Activated CD4-positive, alpha-beta T cell treated with anti-CD3 and anti-CD28 coated beads for 36 hours (primary cell): ENCODE measurements around the gene CCDC15. TPM values are rescaled to one million over a fixed set of nuclear protein-coding genes. Genes with fewer than 3 reads are reported as not detected.
"Not testable (repeated sequence)": the region's sequence is repeated elsewhere in the genome, so short reads cannot be mapped to it uniquely, and the experiment has no call there.

Experiments used
- ATAC-seq: fragments of 200-7000 bp; cut with Tn5 transposase; one replicate; pipeline ENCODE4 v1.10.0; 2021; ENCODE audit warnings: mild to moderate bottlenecking, moderate library complexity
- CTCF ChIA-PET: fragments of 350-600 bp; sonication (Branson Sonifier 250); formaldehyde crosslinking; loops from one replicate; lab custom pipeline; 2021; ENCODE audit warnings: antibody characterized with exemption; lab: Charles Lee
- POLR2A ChIA-PET: fragments of 350-600 bp; sonication (Branson Sonifier 250); formaldehyde crosslinking; loops from one replicate; lab custom pipeline; 2021; ENCODE audit warnings: antibody characterized with exemption, inconsistent platforms; lab: Charles Lee
- DNase-seq: peaks from one replicate; pipeline ENCODE4 v3.0.0-alpha.2; 2020
- H3K27ac Mint-ChIP-seq: one replicate; pipeline ENCODE4 v1.8.0; 2021; ENCODE audit warnings: mixed read lengths
- H3K27me3 Mint-ChIP-seq: one replicate; pipeline ENCODE4 v1.8.0; 2021; ENCODE audit warnings: mixed read lengths
- H3K36me3 Mint-ChIP-seq: one replicate; pipeline ENCODE4 v1.8.0; 2021; ENCODE audit warnings: low read depth, mixed read lengths
- H3K4me1 Mint-ChIP-seq: one replicate; pipeline ENCODE4 v1.8.0; 2021; ENCODE audit warnings: mixed read lengths
- H3K4me3 Mint-ChIP-seq: one replicate; pipeline ENCODE4 v1.8.0; 2021; ENCODE audit warnings: mild to moderate bottlenecking, moderate library complexity, mixed read lengths
- H3K9me3 Mint-ChIP-seq: one replicate; pipeline ENCODE4 v1.8.0; 2021; ENCODE audit warnings: low read depth, mixed read lengths
- intact Hi-C, 2 experiments: fragments of 100-400 bp; cut with DNase I in 1 of 2; cut with micrococcal nuclease in 1 of 2; formaldehyde crosslinking; loops; one replicate each; pipeline versions ENCODE4 v1.14.2 to v1.15.1; 2022 to 2024; cut with DNase I, micrococcal nuclease
- total RNA-seq, 2 experiments: library from RNA; stranded (reverse); gene quantifications; one replicate each; pipeline ENCODE4 v1.2.3, GENCODE V29; 2021

The CCDC15 gene
- total RNA-seq, 2 experiments from 2014 or later: 5.6 to 6.7 TPM

GRCh38 chr11:125005491-125005890 lies 51.5 kb downstream of the CCDC15 start:
- H3K4me1 Mint-ChIP-seq: no peaks in the 10 kb centered on the region
- CTCF ChIA-PET: no interaction called here
- intact Hi-C loops: no loop called here

GRCh38 chr11:125016413-125016812 lies 62.4 kb downstream of the CCDC15 start:
- Mint-ChIP-seq H3K9me3 (peaks cover 2% of the 10 kb centered on the region), H3K36me3 (peaks cover 7% of the 10 kb centered on the region), H3K4me3 (no peak overlapping the region), H3K27me3 (no peaks in the 10 kb centered on the region), H3K27ac (no peak overlapping the region), H3K4me1 (peaks cover 5% of the 10 kb centered on the region)
- CTCF ChIA-PET: interaction anchor here (0.8 to 1.3 kb wide), 2 partner anchors 44 to 126 kb away, joined by 3 to 4 read pairs; no protein-coding TSS in a partner anchor
- no peak for DNase-seq
- ATAC-seq: peak; percentile 57
- intact Hi-C loops: no loop called here
- POLR2A ChIA-PET: interaction anchor here (0.7 kb wide), 1 partner anchor 96 kb away, joined by 5 read pairs; no protein-coding TSS in a partner anchor

More at GRCh38 chr11:125005491-125005890, 51.5 kb downstream of the CCDC15 start:
- ATAC-seq (no peak), DNase-seq (no peak)
- no peak overlapping the region for H3K4me3 Mint-ChIP-seq
- peaks cover 54% of the 10 kb centered on the region for H3K36me3 Mint-ChIP-seq
- no peaks in the 10 kb centered on the region for H3K27me3 Mint-ChIP-seq
- H3K9me3 Mint-ChIP-seq: peaks cover 16% of the 10 kb centered on the region
- H3K27ac Mint-ChIP-seq: no peak overlapping the region
- POLR2A ChIA-PET: no interaction called here

GRCh38 chr11:125020342-125020741 lies 66.3 kb downstream of the CCDC15 start:
- Mint-ChIP-seq H3K36me3 (no peaks in the 10 kb centered on the region), H3K27ac (no peak overlapping the region), H3K4me1 (peaks cover 5% of the 10 kb centered on the region), H3K27me3 (no peaks in the 10 kb centered on the region), H3K4me3 (no peak overlapping the region), H3K9me3 (no peaks in the 10 kb centered on the region)
- intact Hi-C loops: no loop called here
- POLR2A ChIA-PET: no interaction called here
- DNase-seq (no peak), ATAC-seq (no peak)
- CTCF ChIA-PET: no interaction called here

- intact Hi-C loops: no loop called here
- ChIA-PET CTCF (interaction anchor here (1.4 kb wide), 1 partner anchor 12 kb away, joined by 3 read pairs; no protein-coding TSS in a partner anchor), POLR2A (no interaction called here)
- H3K27me3 Mint-ChIP-seq: no peaks in the 10 kb centered on the region
- no peak for DNase-seq
- no peaks in the 10 kb centered on the region for H3K9me3 Mint-ChIP-seq
- no peak overlapping the region for H3K27ac Mint-ChIP-seq
- H3K36me3 Mint-ChIP-seq: no peaks in the 10 kb centered on the region
- ATAC-seq: no peak
- no peaks in the 10 kb centered on the region for H3K4me1 Mint-ChIP-seq
- H3K4me3 Mint-ChIP-seq: no peak overlapping the region
These were observed 68.5 kb downstream of the CCDC15 start for GRCh38 chr11:125022551-125022950.

- no peak overlapping the region for H3K4me3 Mint-ChIP-seq
- intact Hi-C loops: no loop called here
- no peak for DNase-seq
- H3K4me1 Mint-ChIP-seq: no peaks in the 10 kb centered on the region
- ChIA-PET CTCF (interaction anchor here (0.6 kb wide), 1 partner anchor 454 kb away, joined by 4 read pairs; no protein-coding TSS in a partner anchor), POLR2A (no interaction called here)
- H3K27me3 Mint-ChIP-seq: no peaks in the 10 kb centered on the region
- H3K36me3 Mint-ChIP-seq: peaks cover 13% of the 10 kb centered on the region
- no peaks in the 10 kb centered on the region for H3K9me3 Mint-ChIP-seq
- H3K27ac Mint-ChIP-seq: no peak overlapping the region
- no peak for ATAC-seq
These were observed 72.0 kb downstream of the CCDC15 start for GRCh38 chr11:125025968-125026367.

GRCh38 chr11:125029431-125029830 lies 75.4 kb downstream of the CCDC15 start:
- H3K4me1 Mint-ChIP-seq, H3K27me3 Mint-ChIP-seq, intact Hi-C loops, ATAC-seq, H3K27ac Mint-ChIP-seq, POLR2A ChIA-PET, H3K4me3 Mint-ChIP-seq, DNase-seq: not testable (repeated sequence)
- CTCF ChIA-PET: interaction anchor here (0.6 kb wide), 1 partner anchor 118 kb away, joined by 3 read pairs; no protein-coding TSS in a partner anchor
- Mint-ChIP-seq H3K9me3 (peaks cover 13% of the 10 kb centered on the region), H3K36me3 (peaks cover 35% of the 10 kb centered on the region)

GRCh38 chr11:125036933-125037332 lies 82.9 kb downstream of the CCDC15 start:
- ATAC-seq (peak; percentile 85), DNase-seq (no peak)
- CTCF ChIA-PET: no interaction called here
- Mint-ChIP-seq H3K27ac (no peak overlapping the region), H3K4me1 (peaks cover 4% of the 10 kb centered on the region), H3K9me3 (peaks cover 24% of the 10 kb centered on the region), H3K4me3 (no peak overlapping the region), H3K36me3 (peaks cover 38% of the 10 kb centered on the region), H3K27me3 (no peaks in the 10 kb centered on the region)
- POLR2A ChIA-PET: no interaction called here
- intact Hi-C loops: no loop called here

GRCh38 chr11:125049164-125049792 lies 95.3 kb downstream of the CCDC15 start:
- no peaks in the 10 kb centered on the region for H3K27me3 Mint-ChIP-seq
- ChIA-PET POLR2A (interaction anchor here (0.6 kb wide), 1 partner anchor 12 kb away, joined by 3 read pairs; no protein-coding TSS in a partner anchor), CTCF (no interaction called here)
- H3K36me3 Mint-ChIP-seq: peaks cover 3% of the 10 kb centered on the region
- H3K9me3 Mint-ChIP-seq: no peaks in the 10 kb centered on the region
- no peaks in the 10 kb centered on the region for H3K4me1 Mint-ChIP-seq
- intact Hi-C loops: no loop called here
- no peak overlapping the region for H3K4me3 Mint-ChIP-seq
- H3K27ac Mint-ChIP-seq: no peak overlapping the region
- no peak for DNase-seq
- no peak for ATAC-seq

GRCh38 chr11:125052047-125052446 lies 98.0 kb downstream of the CCDC15 start:
- CTCF ChIA-PET: no interaction called here

GRCh38 chr11:125053167-125053566 lies 99.2 kb downstream of the CCDC15 start:
- ChIA-PET POLR2A (no interaction called here), CTCF (interaction anchor here (1.1 kb wide), 1 partner anchor 12 kb away, joined by 3 read pairs; no protein-coding TSS in a partner anchor)
- Mint-ChIP-seq H3K4me3 (no peak overlapping the region), H3K27me3 (no peaks in the 10 kb centered on the region), H3K9me3 (no peaks in the 10 kb centered on the region), H3K36me3 (peaks cover 3% of the 10 kb centered on the region), H3K4me1 (no peaks in the 10 kb centered on the region), H3K27ac (no peak overlapping the region)
- intact Hi-C loops: no loop called here
- DNase-seq: no peak
- peak; percentile 53 for ATAC-seq

More at GRCh38 chr11:125052047-125052446, 98.0 kb downstream of the CCDC15 start:
- peaks cover 3% of the 10 kb centered on the region for H3K36me3 Mint-ChIP-seq
- DNase-seq: no peak
- H3K4me3 Mint-ChIP-seq: no peak overlapping the region
- no peaks in the 10 kb centered on the region for H3K9me3 Mint-ChIP-seq
- POLR2A ChIA-PET: no interaction called here
- no peaks in the 10 kb centered on the region for H3K27me3 Mint-ChIP-seq
- no peak overlapping the region for H3K27ac Mint-ChIP-seq
- H3K4me1 Mint-ChIP-seq: no peaks in the 10 kb centered on the region
- no peak for ATAC-seq
- intact Hi-C loops: no loop called here

GRCh38 chr11:125055107-125055715 lies 101.2 kb downstream of the CCDC15 start:
- Mint-ChIP-seq H3K27me3 (peaks cover 1% of the 10 kb centered on the region), H3K4me1 (no peaks in the 10 kb centered on the region), H3K36me3 (peaks cover 3% of the 10 kb centered on the region), H3K9me3 (no peaks in the 10 kb centered on the region), H3K4me3 (no peak overlapping the region), H3K27ac (no peak overlapping the region)
- ATAC-seq (no peak), DNase-seq (no peak)
- CTCF ChIA-PET: no interaction called here
- POLR2A ChIA-PET: no interaction called here
- intact Hi-C loops: no loop called here

- H3K4me3 Mint-ChIP-seq, H3K4me1 Mint-ChIP-seq, H3K27me3 Mint-ChIP-seq, H3K27ac Mint-ChIP-seq, H3K9me3 Mint-ChIP-seq, DNase-seq, ATAC-seq, POLR2A ChIA-PET, intact Hi-C loops, H3K36me3 Mint-ChIP-seq: not testable (repeated sequence)
- CTCF ChIA-PET: interaction anchor here (0.6 kb wide), 1 partner anchor 274 kb away, joined by 3 read pairs; no protein-coding TSS in a partner anchor
These were observed 102.1 kb downstream of the CCDC15 start for GRCh38 chr11:125056111-125056510.
